HL-60/S4 (cell line): ENCODE results near the gene TESMIN.

Experiments
- in situ Hi-C: fragments of 300-500 bp; cut with MboI; formaldehyde crosslinking; loops from 2 replicates; pipeline ENCODE4 v1.14.3; 2022; ENCODE audit warnings: low sequenced_read_pairs

TESMIN gene, protein sequence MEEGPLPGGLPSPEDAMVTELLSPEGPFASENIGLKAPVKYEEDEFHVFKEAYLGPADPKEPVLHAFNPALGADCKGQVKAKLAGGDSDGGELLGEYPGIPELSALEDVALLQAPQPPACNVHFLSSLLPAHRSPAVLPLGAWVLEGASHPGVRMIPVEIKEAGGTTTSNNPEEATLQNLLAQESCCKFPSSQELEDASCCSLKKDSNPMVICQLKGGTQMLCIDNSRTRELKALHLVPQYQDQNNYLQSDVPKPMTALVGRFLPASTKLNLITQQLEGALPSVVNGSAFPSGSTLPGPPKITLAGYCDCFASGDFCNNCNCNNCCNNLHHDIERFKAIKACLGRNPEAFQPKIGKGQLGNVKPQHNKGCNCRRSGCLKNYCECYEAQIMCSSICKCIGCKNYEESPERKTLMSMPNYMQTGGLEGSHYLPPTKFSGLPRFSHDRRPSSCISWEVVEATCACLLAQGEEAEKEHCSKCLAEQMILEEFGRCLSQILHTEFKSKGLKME

DNA sequence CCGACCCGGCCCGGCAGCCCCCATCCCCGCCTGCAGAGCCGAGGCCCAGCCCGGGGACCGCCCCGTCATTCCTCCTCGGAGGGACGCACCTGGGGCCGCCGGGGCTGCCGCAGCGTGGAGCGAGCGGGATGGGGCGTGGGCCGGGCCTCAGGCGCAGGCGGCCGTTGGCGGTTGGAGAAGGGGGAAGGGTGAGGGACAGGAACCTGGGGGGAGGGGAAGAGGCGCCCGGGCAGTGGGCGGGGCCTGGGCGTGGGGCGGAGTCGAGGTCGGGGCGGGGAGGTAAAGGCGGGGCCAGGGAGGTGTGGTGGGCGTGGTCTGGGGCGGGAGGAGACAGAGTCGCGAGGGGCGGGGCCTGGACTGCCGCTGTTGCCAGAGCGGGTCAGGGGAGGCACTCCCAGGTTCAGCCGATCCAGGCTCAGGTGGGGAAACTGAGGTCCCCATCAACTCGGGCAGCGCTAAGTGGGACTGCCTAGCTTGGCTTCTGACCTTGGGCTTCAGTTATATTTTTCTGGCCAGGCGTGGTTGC is at the start of gene TESMIN:
Gene TESMIN (minus strand): TSS at position 190 of the 526 bp plus-strand sequence. CDS start 860 bp downstream, outside the sequence.
- in situ Hi-C loops = no loop called here

DNA sequence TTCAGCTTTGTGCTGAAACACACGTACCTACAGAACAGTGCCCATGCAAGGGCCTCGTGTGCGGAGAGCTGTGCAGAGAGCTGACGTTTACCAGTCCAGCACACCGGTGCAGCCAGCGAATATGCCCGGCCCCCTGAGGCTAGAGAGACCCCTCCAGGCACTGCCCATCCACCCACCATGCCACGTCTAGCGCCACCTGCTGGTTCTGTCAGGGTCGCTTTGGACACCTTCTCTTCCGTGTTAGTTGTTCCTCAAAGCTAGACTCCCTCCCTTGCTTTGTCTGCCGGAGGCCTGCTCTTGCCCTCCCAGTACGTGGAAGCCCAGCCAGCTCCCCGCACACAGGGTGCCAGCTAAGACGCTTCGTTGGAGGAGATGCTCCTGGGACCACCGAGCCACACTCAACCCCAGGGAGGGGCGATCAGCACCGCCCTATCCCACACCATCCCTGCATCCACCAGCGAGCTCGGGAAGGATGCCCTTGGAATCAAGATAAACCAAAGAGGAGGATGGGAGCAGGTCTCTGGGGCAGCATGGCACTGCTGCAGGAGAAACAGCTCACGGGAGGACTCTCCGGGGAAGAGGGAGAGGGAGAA is 47.0 kb upstream of the TESMIN start:
- in situ Hi-C loops = no loop called here

DNA sequence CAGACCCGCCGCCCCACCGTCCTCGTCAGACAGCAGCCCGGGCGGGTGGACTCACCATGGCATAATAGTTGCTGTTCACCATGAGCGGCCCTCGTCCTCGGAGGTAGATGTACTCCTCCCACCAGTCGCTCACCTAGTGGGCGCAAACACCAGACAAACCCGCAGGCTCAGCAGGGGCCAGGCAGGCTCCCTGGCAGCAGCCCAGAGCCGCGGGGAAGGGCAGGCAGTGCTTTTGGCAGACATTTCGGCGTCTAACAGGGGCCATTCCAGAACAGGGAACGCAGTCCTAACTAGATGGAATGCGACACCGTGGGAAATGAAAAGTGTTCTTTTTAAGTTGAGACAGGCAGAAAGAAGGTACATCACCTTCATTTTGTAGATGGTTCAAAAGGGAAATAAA is 45.5 kb upstream of the TESMIN start:
- in situ Hi-C loops = no loop called here

DNA sequence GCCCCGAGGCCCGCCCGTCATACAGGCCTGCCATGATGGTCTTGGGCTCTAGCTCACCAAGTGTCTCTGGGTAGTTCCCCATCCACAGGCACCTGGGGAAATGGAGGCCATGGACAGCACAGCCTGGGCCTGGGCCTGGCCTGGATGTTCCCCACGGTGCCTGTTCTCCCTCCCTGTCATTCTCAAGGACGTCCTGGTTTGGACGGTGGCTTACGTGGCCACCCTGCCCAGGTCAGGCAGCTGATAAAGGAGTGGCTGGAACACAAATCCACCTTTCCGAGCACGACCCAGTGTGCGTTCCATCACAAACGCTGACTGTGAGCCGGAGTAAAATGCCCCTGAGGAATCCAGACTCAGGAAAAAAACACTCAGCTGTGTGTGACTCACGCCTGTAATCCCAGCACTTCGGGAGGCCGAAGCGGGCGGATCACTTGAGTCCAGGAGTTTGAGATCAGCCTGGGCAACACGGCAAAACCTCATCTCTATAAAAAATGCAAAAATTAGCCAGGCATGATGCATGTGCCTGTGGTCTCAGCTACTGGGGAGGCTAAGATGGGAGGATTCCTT is 41.2 kb upstream of the TESMIN start:
- in situ Hi-C loops = no loop called here

DNA sequence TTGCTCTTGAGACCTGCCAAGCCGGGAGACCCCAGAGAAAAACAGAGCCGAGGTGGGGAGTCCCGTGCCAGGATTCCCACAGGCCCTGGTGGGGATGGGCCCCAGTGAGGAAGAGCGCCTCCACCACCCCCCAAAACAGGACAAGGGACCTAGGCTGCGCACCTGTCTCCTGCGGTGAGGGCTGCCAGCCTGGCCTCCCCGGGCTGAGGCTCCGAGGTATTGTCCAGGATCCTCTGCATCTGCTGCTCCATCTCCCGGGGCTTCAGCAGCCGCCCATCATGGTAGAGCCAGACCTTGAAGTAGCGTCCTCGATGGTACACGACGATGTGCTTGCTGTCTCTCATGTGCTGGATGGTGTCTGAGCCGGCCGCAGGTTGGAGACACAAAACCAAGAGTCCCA is 33.3 kb upstream of the TESMIN start:
- in situ Hi-C loops = no loop called here

DNA sequence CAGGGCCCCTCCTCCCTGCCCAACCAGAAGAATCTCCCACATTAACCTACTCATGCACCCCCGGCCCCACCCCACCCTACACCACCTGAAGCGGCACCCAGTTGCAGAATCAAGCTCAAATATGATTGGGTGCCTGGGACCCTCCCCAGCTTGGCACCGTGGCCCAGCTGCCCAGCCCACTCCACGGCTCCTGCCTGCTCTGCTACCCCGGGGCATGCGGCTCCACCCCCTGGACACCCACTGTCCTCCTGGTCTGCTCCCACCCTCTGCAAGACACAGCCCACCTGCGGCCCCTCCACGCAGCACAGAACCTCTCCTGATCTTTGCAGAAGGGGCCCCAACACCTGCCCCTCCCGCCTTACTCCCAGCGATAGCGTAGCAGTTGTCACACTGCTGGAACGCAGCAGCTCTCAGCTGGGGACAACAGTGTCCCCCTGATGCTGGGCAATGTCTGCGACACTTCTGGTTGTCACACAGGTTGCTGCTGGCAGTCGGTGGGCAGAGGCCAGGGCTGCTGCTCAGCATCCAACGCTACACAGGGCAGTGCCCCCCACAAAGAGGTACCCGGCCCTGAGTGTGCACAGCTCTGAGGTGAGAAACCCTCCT is 32.0 kb upstream of the TESMIN start:
- in situ Hi-C loops = no loop called here

DNA sequence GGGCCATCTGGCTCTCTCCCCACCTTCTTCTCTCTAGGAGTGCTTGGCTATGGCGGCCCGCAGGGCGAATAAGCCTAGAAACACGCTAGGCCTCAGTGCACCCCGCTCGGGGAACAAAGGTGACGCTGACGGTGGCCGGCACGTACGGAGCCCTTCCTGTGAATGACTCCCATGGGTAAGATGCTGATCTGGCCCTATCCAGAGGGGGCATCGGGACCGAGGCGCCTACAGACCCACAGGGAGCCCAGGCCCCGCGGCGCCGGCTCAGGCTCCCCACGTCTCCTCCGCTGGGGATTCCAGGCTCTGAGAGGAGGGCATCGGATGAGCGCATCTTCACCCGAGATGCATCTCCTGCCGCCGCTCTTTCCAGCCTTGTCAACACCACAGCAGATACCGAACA is 31.4 kb upstream of the TESMIN start:
- in situ Hi-C loops = no loop called here

DNA sequence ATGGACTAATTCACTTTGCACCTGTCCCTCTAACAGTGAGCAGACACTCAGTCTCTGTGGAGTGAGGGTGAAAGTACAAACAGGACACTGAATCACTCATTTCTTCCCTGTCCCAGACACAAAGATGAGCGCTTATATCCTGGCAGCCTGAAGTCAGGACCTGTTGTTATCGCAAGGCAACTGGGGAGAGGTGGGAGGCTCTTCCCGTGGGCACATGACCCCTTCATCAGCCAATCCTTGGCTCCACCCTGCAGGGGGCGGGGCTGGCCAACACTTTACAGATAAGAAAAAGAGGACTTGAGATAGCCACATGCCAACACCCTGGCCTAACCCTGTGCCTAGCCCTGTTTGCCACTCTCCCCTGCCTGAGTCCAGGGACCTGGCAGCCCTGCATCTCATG is 29.5 kb upstream of the TESMIN start:
- in situ Hi-C loops = no loop called here

DNA sequence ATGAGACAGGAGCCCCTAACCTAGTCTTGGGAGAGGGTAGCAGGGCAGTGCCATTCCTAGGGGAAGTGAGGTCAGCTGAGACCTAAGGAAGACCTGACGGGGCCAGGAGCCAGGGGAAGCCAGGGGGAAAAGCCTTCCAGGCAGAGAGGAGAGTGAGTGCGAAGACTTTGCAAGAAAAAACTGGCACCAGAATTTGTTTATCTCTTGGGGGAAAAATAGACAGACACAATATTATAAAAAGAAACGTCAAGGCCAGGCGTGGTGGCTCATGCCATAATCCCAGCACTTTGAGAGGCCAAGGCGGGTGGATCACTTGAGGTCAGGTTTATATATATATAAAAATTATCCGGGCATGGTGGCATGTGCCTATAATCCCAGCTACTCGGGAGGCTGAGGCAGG is 26.9 kb upstream of the TESMIN start:
- in situ Hi-C loops = no loop called here

DNA sequence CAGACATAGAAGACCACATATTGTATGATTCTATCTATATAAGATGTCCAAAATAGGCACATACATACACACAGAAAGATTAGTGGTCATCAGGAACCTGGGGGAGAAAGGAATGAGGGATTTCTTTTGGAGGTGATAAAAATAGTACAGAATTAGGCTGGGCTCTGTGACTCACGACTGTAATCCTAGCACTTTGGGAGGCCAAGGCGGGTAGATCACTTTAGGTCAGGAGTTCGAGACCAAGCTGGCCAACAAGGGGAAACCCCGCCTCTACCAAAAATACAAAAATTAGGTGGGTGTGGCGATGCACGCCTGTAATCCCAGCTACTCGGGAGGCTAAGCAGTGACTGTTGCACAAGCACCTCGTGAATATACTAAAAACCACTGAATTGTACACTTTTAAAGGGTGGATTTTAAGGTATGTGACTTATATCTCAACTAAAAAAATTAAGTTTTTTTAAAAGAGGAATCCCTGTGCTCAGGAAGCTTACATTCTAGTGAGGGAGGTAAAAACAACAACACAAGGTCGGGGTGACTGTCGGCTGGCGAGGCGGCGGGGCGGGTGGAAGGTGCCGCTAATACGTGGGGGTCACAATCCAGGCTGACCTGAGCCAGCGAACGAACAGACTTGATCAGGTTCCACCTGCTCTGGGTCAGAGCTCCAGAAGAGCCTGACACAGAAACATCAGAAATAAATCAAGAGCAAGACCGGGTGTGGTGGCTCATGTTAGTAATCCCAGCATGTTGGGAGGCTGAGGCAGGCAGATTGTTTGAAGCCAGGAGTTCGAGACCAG is 25.3 kb upstream of the TESMIN start:
- in situ Hi-C loops = no loop called here

DNA sequence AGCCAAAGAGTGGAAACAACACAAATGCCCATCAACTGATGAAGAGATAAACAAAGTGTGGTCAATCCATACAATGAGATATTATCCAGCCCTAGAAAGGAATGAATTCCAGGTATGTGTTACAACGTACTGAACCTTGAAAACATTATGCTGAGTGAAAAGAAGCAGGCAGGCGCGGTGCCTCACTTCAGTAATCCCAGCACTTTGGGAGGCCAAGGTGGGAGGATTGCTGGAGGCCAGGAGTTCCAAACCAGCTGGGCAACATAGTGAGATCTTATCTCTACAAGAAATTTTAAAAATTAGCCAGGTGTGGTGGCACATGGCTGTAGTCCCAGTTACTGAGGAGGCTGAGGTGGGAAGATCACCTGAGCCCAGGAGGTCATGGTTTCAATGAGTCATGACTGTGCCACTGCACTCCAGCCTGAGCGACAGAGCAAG is 24.6 kb upstream of the TESMIN start:
- in situ Hi-C loops = no loop called here

DNA sequence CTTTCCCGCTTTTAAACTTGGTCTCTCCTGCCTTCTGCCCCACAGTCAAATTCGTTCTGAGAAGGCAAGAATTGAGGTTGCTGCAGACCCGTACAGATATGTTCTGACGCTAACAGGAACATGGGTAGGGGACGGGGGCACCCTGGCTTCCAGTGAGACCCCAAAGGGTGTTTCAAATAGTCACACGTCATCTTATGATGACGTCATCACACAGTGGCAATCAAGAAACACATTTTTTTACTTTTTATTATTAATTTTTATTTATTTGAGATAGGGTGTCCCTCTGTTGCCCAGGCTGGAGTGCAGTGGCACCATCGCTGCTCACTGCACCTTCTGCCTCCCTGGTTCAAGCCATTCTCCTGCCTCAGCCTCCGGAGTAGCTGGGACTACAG is 22.9 kb upstream of the TESMIN start:
- in situ Hi-C loops = no loop called here

DNA sequence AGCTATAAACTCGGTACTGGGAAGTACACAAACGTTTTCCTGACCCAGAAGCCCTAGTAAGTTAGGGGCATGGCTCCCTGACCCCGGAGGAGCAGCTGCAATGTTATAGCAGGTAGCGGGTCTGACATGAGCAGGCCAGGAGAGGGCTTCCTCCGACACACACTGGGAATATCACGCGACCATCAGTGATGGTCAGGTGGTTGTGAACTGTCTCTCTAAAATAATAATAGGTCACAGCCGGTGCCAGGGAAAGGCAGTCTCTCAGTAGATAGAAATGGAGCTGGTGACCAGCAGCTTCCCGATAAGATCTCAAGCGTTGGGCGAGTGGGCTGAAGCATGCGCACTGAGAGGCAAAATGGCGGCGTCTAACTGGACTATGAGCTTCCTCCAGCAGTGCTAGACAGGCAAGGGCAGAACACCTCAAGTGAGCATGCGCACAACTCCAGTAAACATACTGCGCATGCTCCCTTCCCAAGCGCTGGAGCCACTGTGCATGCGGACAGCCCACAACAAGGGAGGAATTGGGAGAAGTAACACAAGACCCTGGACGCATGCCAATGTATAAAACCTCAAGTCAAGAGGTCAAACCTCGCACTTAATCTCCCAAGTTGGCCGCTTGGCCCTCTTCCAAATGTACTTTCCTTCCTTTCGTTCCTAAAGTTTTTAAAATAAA is 22.3 kb upstream of the TESMIN start:
- in situ Hi-C loops = no loop called here

DNA sequence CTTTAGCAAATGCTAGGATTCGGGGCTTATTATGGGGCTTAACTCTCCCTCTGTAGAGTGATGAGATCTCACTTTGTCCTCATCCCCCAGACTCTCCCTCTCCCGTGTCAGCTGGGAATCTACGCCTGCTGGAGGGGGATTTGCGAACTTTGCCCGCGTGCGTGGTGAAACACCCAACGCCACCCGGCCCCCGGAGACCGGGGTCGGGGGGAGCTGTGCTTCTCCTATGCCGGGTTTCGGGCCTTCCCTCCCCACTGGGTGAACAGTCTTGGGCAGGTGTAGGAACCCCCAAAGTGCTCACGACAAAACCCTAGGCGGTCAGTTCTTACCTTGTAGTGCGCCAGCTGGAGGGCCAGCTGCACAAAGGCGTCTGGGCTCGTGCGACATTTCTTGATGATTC is 21.6 kb upstream of the TESMIN start:
- in situ Hi-C loops = no loop called here

DNA sequence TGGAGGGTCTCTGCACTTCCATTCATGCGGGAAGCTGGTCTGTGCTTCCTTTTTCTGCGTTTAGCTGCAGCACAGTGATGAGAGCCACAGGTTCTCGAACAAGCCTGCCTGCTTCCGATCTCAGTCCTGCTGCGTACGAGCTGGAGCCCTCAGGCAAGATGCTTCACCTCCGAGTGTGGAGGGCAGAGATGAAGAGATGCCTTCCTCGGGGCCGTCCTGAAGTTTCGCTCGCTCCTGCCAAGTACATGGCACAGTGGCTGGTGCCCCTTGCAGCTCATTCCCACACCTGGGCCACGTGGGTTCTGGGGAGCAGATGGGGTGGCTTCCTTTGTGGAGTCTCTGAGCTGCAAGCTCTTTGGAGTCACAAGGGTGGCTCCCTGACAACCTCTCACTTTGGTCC is 19.5 kb upstream of the TESMIN start:
- in situ Hi-C loops = no loop called here

DNA sequence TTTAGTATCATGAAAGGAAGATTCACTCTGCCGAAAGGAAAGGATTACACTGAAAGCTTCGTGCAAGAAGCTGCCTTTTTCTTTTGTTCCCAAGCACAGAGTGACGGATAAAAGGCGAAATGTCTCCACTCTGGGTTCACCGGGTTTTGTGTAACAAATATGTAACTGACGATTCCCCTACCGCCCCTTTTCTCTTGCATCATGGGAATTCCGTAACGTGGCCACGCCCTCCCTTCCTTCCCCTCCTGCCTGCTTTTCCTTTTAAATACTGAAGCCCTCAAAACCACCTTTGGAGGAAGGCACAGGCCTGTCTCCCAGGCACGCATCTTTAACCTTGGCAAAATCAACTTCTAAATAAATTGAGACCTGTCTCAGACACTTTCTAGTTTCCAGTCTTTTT is 16.4 kb upstream of the TESMIN start:
- in situ Hi-C loops = no loop called here

DNA sequence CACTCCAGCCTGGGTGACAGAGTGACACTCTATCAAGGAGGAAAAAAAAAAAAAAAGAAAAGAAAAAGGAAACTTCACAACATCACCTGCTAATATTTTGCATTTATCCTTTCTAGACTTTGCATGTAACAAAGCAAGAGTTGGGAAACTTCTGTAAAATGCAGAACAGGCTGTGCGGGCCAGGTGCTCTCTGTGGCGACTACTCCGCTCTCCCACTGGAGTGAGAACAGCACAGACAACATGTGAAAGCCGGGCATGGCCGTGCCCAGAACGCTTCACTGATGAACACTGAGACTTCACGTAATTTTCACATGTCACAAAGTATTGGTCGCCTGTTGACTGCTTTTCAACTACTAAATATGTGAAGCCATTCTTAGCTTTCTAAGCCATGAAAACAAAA is 15.5 kb upstream of the TESMIN start:
- in situ Hi-C loops = no loop called here

DNA sequence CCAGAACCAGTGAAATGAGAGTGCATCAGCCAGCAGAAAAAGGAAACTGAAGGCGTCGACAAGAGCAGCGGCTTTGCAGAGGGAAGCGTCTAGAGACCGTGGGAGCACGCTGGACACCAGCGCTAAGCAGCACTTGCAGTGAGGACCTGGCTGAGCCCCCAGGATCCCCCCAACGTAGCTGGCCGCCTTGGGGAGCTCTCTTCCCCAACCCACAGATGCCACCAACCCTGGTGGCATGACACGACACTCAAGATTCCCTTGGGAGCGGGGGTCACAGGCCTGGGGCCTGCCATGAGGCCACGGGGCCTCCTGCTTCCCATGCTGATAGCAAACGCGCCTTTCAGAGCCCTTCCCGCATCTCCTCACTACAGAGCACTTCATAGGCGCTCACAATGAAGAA is 13.4 kb upstream of the TESMIN start:
- in situ Hi-C loops = no loop called here

DNA sequence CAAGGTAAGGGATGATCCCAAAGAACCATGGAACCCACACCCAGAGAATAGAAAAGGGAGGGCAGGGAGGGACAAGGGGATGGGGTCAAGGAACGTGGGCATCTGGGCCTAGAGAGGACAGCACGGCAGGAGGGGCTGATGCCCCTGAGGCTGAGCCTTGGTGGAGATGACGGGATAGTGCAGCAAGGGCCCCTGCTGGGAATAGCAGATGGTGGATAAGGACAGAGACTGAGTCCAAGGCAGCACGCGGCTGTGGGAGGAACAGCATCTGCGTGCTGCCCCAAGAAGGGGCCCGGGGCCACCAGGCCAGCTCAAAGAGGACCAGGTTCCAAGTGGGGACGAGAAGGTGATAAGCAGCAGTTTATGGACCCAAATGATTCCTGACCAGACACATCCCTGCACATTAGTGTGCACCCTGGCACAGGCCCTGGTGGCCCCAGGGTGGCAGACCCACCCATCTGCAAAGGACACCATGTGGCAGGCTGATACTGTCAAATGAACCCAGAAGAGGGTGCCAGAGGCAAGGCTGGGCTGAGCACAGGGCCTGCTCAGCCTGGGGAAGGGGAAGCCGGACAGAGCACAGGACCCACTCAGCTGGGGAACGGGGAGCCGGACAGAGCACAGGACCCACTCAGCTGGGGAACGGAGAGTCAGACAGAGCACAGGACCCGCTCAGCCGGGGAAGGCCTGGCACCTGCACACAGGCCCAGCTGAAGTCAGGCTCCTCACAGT is 12.8 kb upstream of the TESMIN start:
- in situ Hi-C loops = no loop called here
